Fibroblast of the aortic adventitia (primary cell): Measurements from ENCODE around the gene GIPC3. TPM values are rescaled to one million over a fixed set of nuclear protein-coding genes. Genes with fewer than 3 reads are reported as not detected.

ENCODE experiments used
- DNase-seq: peaks from one replicate; pipeline ENCODE4 v3.0.0-alpha.2; 2010; ENCODE audit warnings: low read depth
- H3K4me3 ChIP-seq: 2 replicates; pipeline ENCODE4 v1.5.1; 2011; ENCODE audit warnings: low read depth, mild to moderate bottlenecking, control low read depth, low read length, moderate library complexity
- CTCF ChIP-seq: IDR thresholded peaks from 2 replicates; pipeline ENCODE4 v1.5.1; 2011; ENCODE audit warnings: mild to moderate bottlenecking, low read length, control low read depth, inconsistent platforms; ENCODE audit not compliant: insufficient read depth
- total RNA-seq: library from RNA; depleted of rRNA; stranded (reverse); fragments of >200 nt; gene quantifications from 2 replicates; pipeline ENCODE4 v1.2.3, GENCODE V29; 2012; ENCODE audit warnings: low replicate concordance

GIPC3 gene
- total RNA-seq, 1 donor, result under 0.01 TPM

- peak overlapping the region; percentile 76 for H3K4me3 ChIP-seq
- no peak for DNase-seq
- TF ChIP-seq CTCF, result no peak
These were observed 20.1 kb downstream of the GIPC3 start for GRCh38 chr19:3605361-3605760.

- TF ChIP-seq CTCF, result no peak
- H3K4me3 ChIP-seq, result peak overlapping the region; percentile 76
- DNase-seq, result peak; percentile 11
These were observed 20.5 kb downstream of the GIPC3 start for GRCh38 chr19:3605770-3606169.

- no peak for DNase-seq
- TF ChIP-seq CTCF, result no peak
These were observed 21.0 kb downstream of the GIPC3 start for GRCh38 chr19:3606174-3606689.

GRCh38 chr19:3606690-3607289 lies 21.5 kb downstream of the GIPC3 start, which contains the start of gene TBXA2R:
TBXA2R (minus strand) TSS chr19:3606875; CDS start chr19:3600634, 6,241 bp downstream.
- TF ChIP-seq CTCF, result no peak
- peak; percentile 60 for DNase-seq
- peak within 1 kb of the TSS; percentile 76 for H3K4me3 ChIP-seq

More at GRCh38 chr19:3606174-3606689, 21.0 kb downstream of the GIPC3 start:
- peak overlapping the region; percentile 76 for H3K4me3 ChIP-seq

GRCh38 chr19:3607303-3608078 lies 22.2 kb downstream of the GIPC3 start:
- TF ChIP-seq CTCF, result no peak
- peak overlapping the region; percentile 76 for H3K4me3 ChIP-seq
- peak; percentile 60 for DNase-seq

- H3K4me3 ChIP-seq, result peak overlapping the region; percentile 76
- no peak for DNase-seq
- no peak for TF ChIP-seq CTCF
These were observed 22.9 kb downstream of the GIPC3 start for GRCh38 chr19:3608079-3608641.
